Stimulated activated effector memory CD8-positive, alpha-beta T cell treated with anti-CD3 and anti-CD28 coated beads, Interleukin-12 subunit alpha, Interleukin-12 subunit beta, amount 100 ng/mL, for 72 hours (primary cell): ENCODE results near the gene RASA4B.
A peak's percentile ranks its signal among the peaks of the same experiment; 100 is the strongest.
"Not testable (repeated sequence)": the region's sequence is repeated elsewhere in the genome, so short reads cannot be mapped to it uniquely, and the experiment has no call there.

Source experiments
- ATAC-seq: fragments of 150-1000 bp; cut with Tn5 transposase; 2 replicates; pipeline ENCODE4 v1.10.0; 2021
- DNase-seq, 2 donors: peaks; one replicate each; pipeline ENCODE4 v3.0.0; 2021 to 2022; ENCODE audit warnings: low spot score in 2 of 2
- H3K27ac Mint-ChIP-seq: one replicate; pipeline ENCODE4 v1.8.0; 2022; ENCODE audit warnings: mild to moderate bottlenecking, mixed read lengths
- H3K36me3 Mint-ChIP-seq: one replicate; pipeline ENCODE4 v1.8.0; 2022; ENCODE audit warnings: mild to moderate bottlenecking, mixed read lengths
- H3K4me1 Mint-ChIP-seq: one replicate; pipeline ENCODE4 v1.8.0; 2022; ENCODE audit warnings: mixed read lengths
- H3K4me3 Mint-ChIP-seq: one replicate; pipeline ENCODE4 v1.8.0; 2022; ENCODE audit warnings: mild to moderate bottlenecking, mixed read lengths
- H3K9me3 Mint-ChIP-seq: one replicate; pipeline ENCODE4 v1.8.0; 2022; ENCODE audit warnings: mixed read lengths

RASA4B gene

GRCh38 chr7:102469972-102470825 is 47.4 kb downstream of the RASA4B start:
- no peak for ATAC-seq
- Mint-ChIP-seq H3K36me3 (peaks cover 47% of the 10 kb centered on the region), H3K27ac (no peak overlapping the region), H3K4me3 (no peak overlapping the region), H3K9me3 (no peaks in the 10 kb centered on the region), H3K4me1 (peaks cover 19% of the 10 kb centered on the region)
- no peak for DNase-seq

- no peak overlapping the region for H3K27ac Mint-ChIP-seq
- H3K36me3 Mint-ChIP-seq = peaks cover 47% of the 10 kb centered on the region
- ATAC-seq (no peak), DNase-seq (no peak)
- H3K9me3 Mint-ChIP-seq = no peaks in the 10 kb centered on the region
- H3K4me1 Mint-ChIP-seq = peaks cover 19% of the 10 kb centered on the region
- no peak overlapping the region for H3K4me3 Mint-ChIP-seq
Observed at GRCh38 chr7:102469351-102469971, 48.1 kb downstream of the RASA4B start.

GRCh38 chr7:102468478-102469350 is 48.9 kb downstream of the RASA4B start:
- H3K9me3 Mint-ChIP-seq = no peaks in the 10 kb centered on the region
- peaks cover 45% of the 10 kb centered on the region for H3K36me3 Mint-ChIP-seq
- ATAC-seq (no peak), DNase-seq (no peak)
- H3K27ac Mint-ChIP-seq = no peak overlapping the region
- peaks cover 26% of the 10 kb centered on the region for H3K4me1 Mint-ChIP-seq
- no peak overlapping the region for H3K4me3 Mint-ChIP-seq

- H3K4me1 Mint-ChIP-seq = peaks cover 30% of the 10 kb centered on the region
- peaks cover 38% of the 10 kb centered on the region for H3K36me3 Mint-ChIP-seq
- DNase-seq (no peak), ATAC-seq (no peak)
- H3K27ac Mint-ChIP-seq = no peak overlapping the region
- H3K9me3 Mint-ChIP-seq = no peaks in the 10 kb centered on the region
- no peak overlapping the region for H3K4me3 Mint-ChIP-seq
Observed at GRCh38 chr7:102467581-102468477, 49.7 kb downstream of the RASA4B start.

- DNase-seq (no peak), ATAC-seq (no peak)
- H3K36me3 Mint-ChIP-seq = peaks cover 31% of the 10 kb centered on the region
- H3K4me3 Mint-ChIP-seq = peak overlapping the region; percentile 88
- H3K4me1 Mint-ChIP-seq = peaks cover 37% of the 10 kb centered on the region
- no peaks in the 10 kb centered on the region for H3K9me3 Mint-ChIP-seq
- no peak overlapping the region for H3K27ac Mint-ChIP-seq
Observed at GRCh38 chr7:102466097-102466496, 51.5 kb downstream of the RASA4B start.

GRCh38 chr7:102464577-102465280 is 52.8 kb downstream of the RASA4B start, which contains the start of the genes ALKBH4 and LRWD1:
Gene ALKBH4, minus strand, starts transcription at chr7:102464863. Its CDS starts 27 bp downstream, at chr7:102464836.
Gene LRWD1, plus strand, starts transcription at chr7:102464984. Its CDS starts 97 bp downstream, at chr7:102465081.
- ATAC-seq = peak; percentile 96
- DNase-seq = peak; percentile 97 to 98
- Mint-ChIP-seq H3K9me3 (no peaks in the 10 kb centered on the region), H3K27ac (peak within 1 kb of the TSS; percentile 90), H3K4me1 (peaks cover 37% of the 10 kb centered on the region), H3K4me3 (peak within 1 kb of the TSS; percentile 88), H3K36me3 (peaks cover 23% of the 10 kb centered on the region)

- Mint-ChIP-seq H3K9me3 (no peaks in the 10 kb centered on the region), H3K4me1 (peaks cover 37% of the 10 kb centered on the region), H3K36me3 (peaks cover 27% of the 10 kb centered on the region), H3K27ac (peak overlapping the region; percentile 90), H3K4me3 (peak overlapping the region; percentile 88)
- no peak for ATAC-seq
- no peak for DNase-seq
Observed at GRCh38 chr7:102463841-102464576, 53.6 kb downstream of the RASA4B start.

GRCh38 chr7:102460467-102460866 is 57.1 kb downstream of the RASA4B start:
- peak overlapping the region; percentile 72 for H3K27ac Mint-ChIP-seq
- H3K36me3 Mint-ChIP-seq = peaks cover 42% of the 10 kb centered on the region
- H3K4me3 Mint-ChIP-seq = no peak overlapping the region
- peaks cover 23% of the 10 kb centered on the region for H3K4me1 Mint-ChIP-seq
- DNase-seq (no peak), ATAC-seq (no peak)
- no peaks in the 10 kb centered on the region for H3K9me3 Mint-ChIP-seq

- H3K4me1 Mint-ChIP-seq = peaks cover 22% of the 10 kb centered on the region
- H3K4me3 Mint-ChIP-seq = no peak overlapping the region
- H3K27ac Mint-ChIP-seq = no peak overlapping the region
- DNase-seq = no peak
- H3K9me3 Mint-ChIP-seq = no peaks in the 10 kb centered on the region
- H3K36me3 Mint-ChIP-seq = peaks cover 42% of the 10 kb centered on the region
- no peak for ATAC-seq
Observed at GRCh38 chr7:102459221-102459844, 58.2 kb downstream of the RASA4B start.

GRCh38 chr7:102457352-102457924 is 60.1 kb downstream of the RASA4B start:
- Mint-ChIP-seq H3K9me3 (no peaks in the 10 kb centered on the region), H3K36me3 (peaks cover 42% of the 10 kb centered on the region), H3K4me1 (peaks cover 8% of the 10 kb centered on the region), H3K4me3 (no peak overlapping the region), H3K27ac (no peak overlapping the region)
- no peak for DNase-seq
- ATAC-seq = no peak

- DNase-seq (no peak), ATAC-seq (no peak)
- Mint-ChIP-seq H3K9me3 (no peaks in the 10 kb centered on the region), H3K36me3 (peaks cover 37% of the 10 kb centered on the region), H3K4me1 (no peaks in the 10 kb centered on the region), H3K27ac (no peak overlapping the region), H3K4me3 (no peak overlapping the region)
Observed at GRCh38 chr7:102456327-102456726, 61.2 kb downstream of the RASA4B start.

GRCh38 chr7:102455596-102455995 is 62.0 kb downstream of the RASA4B start:
- DNase-seq = no peak
- ATAC-seq = no peak
- Mint-ChIP-seq H3K4me1 (no peaks in the 10 kb centered on the region), H3K27ac (no peak overlapping the region), H3K4me3 (no peak overlapping the region), H3K36me3 (peaks cover 37% of the 10 kb centered on the region), H3K9me3 (no peaks in the 10 kb centered on the region)

GRCh38 chr7:102454932-102455331 is 62.6 kb downstream of the RASA4B start:
- H3K36me3 Mint-ChIP-seq = peaks cover 37% of the 10 kb centered on the region
- not testable (repeated sequence) for H3K9me3 Mint-ChIP-seq, ATAC-seq, DNase-seq, H3K4me3 Mint-ChIP-seq, H3K4me1 Mint-ChIP-seq
- peak overlapping the region; percentile 81 for H3K27ac Mint-ChIP-seq
